H1 (cell line): ENCODE results near the gene HNF1B. TPM values are rescaled to one million over a fixed set of nuclear protein-coding genes. Genes with fewer than 3 reads are reported as not detected.

ENCODE experiments used
- CTCF ChIA-PET: fragments of 300-600 bp; sonication (Branson Sonifier 250); formaldehyde crosslinking; loops from one replicate; lab custom pipeline; 2021; ENCODE audit not compliant: partially characterized antibody; lab: Charles Lee
- POLR2A ChIA-PET: fragments of 300-600 bp; sonication (Branson Sonifier 250); formaldehyde crosslinking; loops from one replicate; lab custom pipeline; 2021; ENCODE audit warnings: inconsistent platforms; ENCODE audit not compliant: partially characterized antibody; lab: Charles Lee
- DNase-seq, 2 experiments: peaks; one replicate each; pipeline versions ENCODE4 v3.0.0 to v3.0.0-alpha.2; 2010 to 2022; ENCODE audit warnings: low spot score in 2 of 2, low read depth in 1 of 2, mixed read lengths in 1 of 2
- FAIRE-seq: peaks from 2 replicates; lab custom pipeline; 2011; peaks lifted over from hg19 to GRCh38; lab: Jason Lieb, UNC
- H2AFZ ChIP-seq: 2 replicates; pipeline ENCODE4 v1.8.1; 2012; ENCODE audit warnings: low read length, inconsistent platforms
- H2AK5ac ChIP-seq: 2 replicates; pipeline ENCODE4 v1.6.1; 2013; ENCODE audit warnings: low read depth, low read length
- H2BK120ac ChIP-seq: replicated peaks from 2 replicates; pipeline ENCODE3; 2013; ENCODE audit warnings: low read depth, low read length, inconsistent platforms
- H2BK12ac ChIP-seq: 2 replicates; pipeline ENCODE4 v1.6.1; 2013; ENCODE audit warnings: low read depth, low read length
- H2BK15ac ChIP-seq: 2 replicates; pipeline ENCODE4 v1.6.1; 2013; ENCODE audit warnings: low read length
- H2BK20ac ChIP-seq: 2 replicates; pipeline ENCODE4 v1.6.1; 2013; ENCODE audit warnings: low read length
- H2BK5ac ChIP-seq: 2 replicates; pipeline ENCODE4 v1.6.1; 2013; ENCODE audit warnings: low read depth, low read length
- H3K14ac ChIP-seq: 2 replicates; pipeline ENCODE4 v1.6.1; 2013; ENCODE audit warnings: inconsistent platforms; ENCODE audit not compliant: insufficient read length
- H3K18ac ChIP-seq: 2 replicates; pipeline ENCODE4 v1.6.1; 2013; ENCODE audit warnings: low read length; ENCODE audit errors: extremely low read depth
- H3K23ac ChIP-seq: 2 replicates; pipeline ENCODE4 v1.6.1; 2013; ENCODE audit warnings: inconsistent platforms; ENCODE audit not compliant: insufficient read length
- H3K23me2 ChIP-seq: 2 replicates; pipeline ENCODE4 v1.6.1; 2013; ENCODE audit warnings: low read depth, low read length
- H3K27ac ChIP-seq: 2 replicates; pipeline ENCODE4 v1.6.1; 2011; ENCODE audit warnings: low read depth, low read length, inconsistent platforms
- H3K27me3 ChIP-seq, 4 experiments: replicated peaks in 1 of 4; 1 replicate in 1 of 4; 2 replicates in 3 of 4; pipeline versions ENCODE4 v1.6.1 to v1.8.1; 2011 to 2013; ENCODE audit warnings: low read length in 3 of 4, mild to moderate bottlenecking in 3 of 4, inconsistent platforms in 2 of 4, mixed read lengths in 2 of 4, moderate library complexity in 1 of 4; ENCODE audit not compliant: control insufficient read depth in 3 of 4, insufficient read depth in 3 of 4; ENCODE audit errors: extremely low read depth in 1 of 4
- H3K36me3 ChIP-seq, 4 experiments: 2 replicates each; pipeline versions ENCODE4 v1.6.1 to v1.8.1; 2011 to 2013; ENCODE audit warnings: mild to moderate bottlenecking in 4 of 4, low read length in 3 of 4, moderate library complexity in 2 of 4, control low read depth in 1 of 4, inconsistent platforms in 1 of 4; ENCODE audit not compliant: insufficient read depth in 4 of 4, control insufficient read depth in 2 of 4
- H3K4ac ChIP-seq: replicated peaks from 2 replicates; pipeline ENCODE3; 2013; ENCODE audit warnings: low read length, low read depth, mixed read lengths, inconsistent platforms; ENCODE audit not compliant: insufficient read length
- H3K4me1 ChIP-seq, 4 experiments: replicated peaks in 1 of 4; 1 replicate in 1 of 4; 2 replicates in 3 of 4; pipeline versions ENCODE4 v1.6.1 to v1.8.1; 2011 to 2013; ENCODE audit warnings: low read length in 3 of 4, inconsistent platforms in 2 of 4, mixed read lengths in 1 of 4; ENCODE audit not compliant: insufficient read depth in 4 of 4, control insufficient read depth in 3 of 4
- H3K4me2 ChIP-seq, 2 experiments: 2 replicates each; pipeline versions ENCODE4 v1.6.1 to v1.8.1; 2011 to 2013; ENCODE audit warnings: low read depth in 2 of 2, low read length in 2 of 2, control low read depth in 1 of 2, inconsistent platforms in 1 of 2, mild to moderate bottlenecking in 1 of 2; ENCODE audit not compliant: insufficient read depth in 1 of 2
- H3K4me3 ChIP-seq, 4 experiments: fragments of 200-600, 300-600 bp in 1 of 4; sonication (generic), shearing (Covaris generic), sonication (Bioruptor Twin) in 1 of 4; 2 replicates each; pipeline versions ENCODE4 v1.5.1 to v1.8.1; 2011 to 2016; ENCODE audit warnings: low read length in 4 of 4, low read depth in 3 of 4, control low read depth in 2 of 4, inconsistent platforms in 2 of 4, mild to moderate bottlenecking in 2 of 4, mixed read lengths in 1 of 4, moderate library complexity in 1 of 4; ENCODE audit not compliant: insufficient read depth in 2 of 4; ENCODE audit errors: extremely low read depth in 1 of 4
- H3K56ac ChIP-seq: replicated peaks from 2 replicates; pipeline ENCODE3; 2013; ENCODE audit warnings: low read depth, mild to moderate bottlenecking, mixed read lengths, low read length, inconsistent platforms; ENCODE audit not compliant: insufficient read length
- H3K79me1 ChIP-seq: 2 replicates; pipeline ENCODE4 v1.6.1; 2013; ENCODE audit warnings: low read depth, low read length, control low read depth
- H3K79me2 ChIP-seq, 2 experiments: 2 replicates each; pipeline versions ENCODE4 v1.6.1 to v1.8.1; 2012 to 2013; ENCODE audit warnings: low read length in 2 of 2, mild to moderate bottlenecking in 2 of 2, inconsistent platforms in 1 of 2; ENCODE audit not compliant: insufficient read depth in 2 of 2, control insufficient read depth in 1 of 2
- H3K9ac ChIP-seq, 4 experiments: replicated peaks in 1 of 4; 1 replicate in 1 of 4; 2 replicates in 3 of 4; pipeline versions ENCODE4 v1.6.1 to v1.8.1; 2011 to 2013; ENCODE audit warnings: low read depth in 3 of 4, low read length in 3 of 4, control low read depth in 2 of 4, mild to moderate bottlenecking in 2 of 4, moderate library complexity in 2 of 4, inconsistent platforms in 1 of 4; ENCODE audit errors: extremely low read depth in 1 of 4
- H3K9me3 ChIP-seq, 2 experiments: 2 replicates each; pipeline versions ENCODE4 v1.6.1 to v1.8.1; 2012 to 2013; ENCODE audit warnings: mild to moderate bottlenecking in 2 of 2, moderate library complexity in 2 of 2, control low read depth in 1 of 2, inconsistent platforms in 1 of 2, low read depth in 1 of 2, low read length in 1 of 2, mixed read lengths in 1 of 2; ENCODE audit not compliant: insufficient read depth in 2 of 2
- H4K20me1 ChIP-seq, 2 experiments: replicated peaks in 1 of 2; 2 replicates each; pipeline versions ENCODE3 to v1.8.1; 2011 to 2013; ENCODE audit warnings: inconsistent platforms in 2 of 2, low read length in 2 of 2, mild to moderate bottlenecking in 1 of 2; ENCODE audit not compliant: insufficient read depth in 2 of 2, control insufficient read depth in 1 of 2
- H4K5ac ChIP-seq: 2 replicates; pipeline ENCODE4 v1.6.1; 2013; ENCODE audit warnings: low read length, low read depth, mixed read lengths, inconsistent platforms; ENCODE audit not compliant: insufficient read length
- H4K8ac ChIP-seq: 2 replicates; pipeline ENCODE4 v1.8.0; 2013; ENCODE audit warnings: mild to moderate bottlenecking, moderate library complexity, low read length, inconsistent platforms; ENCODE audit not compliant: insufficient read depth; ENCODE audit errors: extremely low read depth
- H4K91ac ChIP-seq: replicated peaks from 2 replicates; pipeline ENCODE3; 2013; ENCODE audit warnings: low read length, mixed read lengths, inconsistent platforms; ENCODE audit not compliant: insufficient read length
- CREB1 ChIP-seq: IDR thresholded peaks from 2 replicates; pipeline ENCODE4 v1.6.1; 2012; ENCODE audit warnings: inconsistent platforms
- WGBS, 2 experiments: shearing (Covaris generic) in 1 of 2; methylation state at CpG; one replicate each; pipeline versions ENCODE4 v1.1.6 to v1.1.7; 2013 to 2015; ENCODE audit warnings: low lambda C conversion rate in 2 of 2, mixed read lengths in 2 of 2, inconsistent platforms in 1 of 2, low coverage in 1 of 2, missing lambda C conversion rate in 1 of 2; ENCODE audit not compliant: insufficient replicate concordance in 2 of 2, insufficient coverage in 1 of 2, insufficient read length in 1 of 2; ENCODE audit errors: extremely low coverage in 1 of 2, missing lambda C conversion rate in 1 of 2; 5-methylcytosine and 5-hydroxymethylcytosine counted together
- polyA plus RNA-seq, 7 experiments: library from polyadenylated mRNA; depleted of rRNA in 3 of 7; stranded (reverse) in 5 of 7; unstranded in 2 of 7; fragments of >200 nt in 5 of 7; fragments of 200-250 nt in 2 of 7; gene quantifications; 1 replicate in 5 of 7; 2 replicates in 1 of 7; 4 replicates in 1 of 7; pipeline versions ENCODE4 v1.2.1 to v1.2.3, GENCODE V29; 2011 to 2013; ENCODE audit warnings: missing spikeins in 2 of 7, mixed read lengths in 2 of 7
- total RNA-seq: library from RNA; stranded (reverse); fragmentation: NEBNext Ultra II Directional; extraction: Animal tissue kit (Norgen Biotek cat#: 25700); gene quantifications from 2 replicates; pipeline ENCODE4 v1.2.1, GENCODE V29; 2021
- TF ChIP-seq, protein P1 (sequence below), 3 experiments: IDR thresholded peaks; 1 replicate in 2 of 3; 2 replicates in 1 of 3; pipeline versions ENCODE4 v1.5.1 to v1.6.1; 2011; ENCODE audit warnings: low read length in 3 of 3, mild to moderate bottlenecking in 3 of 3, inconsistent platforms in 2 of 3, low read depth in 1 of 3, moderate library complexity in 1 of 3; ENCODE audit not compliant: insufficient read depth in 1 of 3; ENCODE audit errors: control extremely low read depth in 1 of 3

HNF1B gene
- total and polyA plus RNA-seq, 2 of the 8 experiments (the other 6 are each of a cell fraction or from before 2014, with no cell fraction given): 0.13 to 0.30 TPM

DNA sequence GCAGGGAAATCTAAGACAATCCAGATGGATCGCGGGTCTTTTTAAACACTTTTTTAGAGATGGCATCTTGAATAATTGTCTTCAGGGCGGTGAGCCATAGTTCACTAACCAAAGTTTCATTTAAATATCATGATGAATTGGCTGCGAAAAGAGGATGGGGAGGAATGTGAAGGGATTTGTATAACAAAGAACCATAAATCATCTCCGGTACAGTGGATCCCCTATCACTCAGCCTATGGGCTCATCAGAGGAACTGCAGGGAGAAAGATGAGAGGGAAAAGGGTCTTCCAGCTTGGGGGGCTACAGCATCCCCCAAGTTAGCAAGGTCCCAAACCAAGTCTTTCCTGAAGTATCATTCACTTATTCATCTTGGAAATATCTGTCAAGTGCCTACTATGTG, 84.9 kb downstream of the HNF1B start:
- Histone ChIP-seq H3K56ac (no peak overlapping the region), H4K5ac (no peak overlapping the region), H3K27me3 (no peaks in the 10 kb centered on the region), H2BK15ac (no peak overlapping the region), H3K14ac (no peak overlapping the region), H3K27ac (no peak overlapping the region), H3K79me2 (no peaks in the 10 kb centered on the region), H4K8ac (no peak overlapping the region), H3K4me1 (peaks cover 0 to 6% (median 4%) of the 10 kb centered on the region in 4 experiments; a peak in 3 of 7 replicates), H3K4me2 (no peak overlapping the region), H3K23me2 (no peaks in the 10 kb centered on the region), H2BK120ac (no peak overlapping the region), H3K79me1 (no peaks in the 10 kb centered on the region), H2AK5ac (no peak overlapping the region), H2BK20ac (no peak overlapping the region), H3K18ac (no peak overlapping the region), H2AFZ (no peak overlapping the region), H2BK5ac (no peak overlapping the region), H3K36me3 (no peaks in the 10 kb centered on the region), H3K4ac (no peak overlapping the region), H3K4me3 (no peak overlapping the region), H3K9me3 (no peaks in the 10 kb centered on the region), H4K91ac (no peak overlapping the region), H4K20me1 (no peaks in the 10 kb centered on the region), H3K9ac (no peak overlapping the region), H2BK12ac (no peak overlapping the region), H3K23ac (no peak overlapping the region)
- POLR2A ChIA-PET: no interaction called here
- CTCF ChIA-PET: interaction anchor here (0.9 to 1.8 kb wide), 3 partner anchors 9 to 156 kb away, joined by 3 to 7 read pairs (median 3); no protein-coding TSS in a partner anchor
- DNase-seq (no peak), FAIRE-seq (no peak)
- TF ChIP-seq, protein P1, sequence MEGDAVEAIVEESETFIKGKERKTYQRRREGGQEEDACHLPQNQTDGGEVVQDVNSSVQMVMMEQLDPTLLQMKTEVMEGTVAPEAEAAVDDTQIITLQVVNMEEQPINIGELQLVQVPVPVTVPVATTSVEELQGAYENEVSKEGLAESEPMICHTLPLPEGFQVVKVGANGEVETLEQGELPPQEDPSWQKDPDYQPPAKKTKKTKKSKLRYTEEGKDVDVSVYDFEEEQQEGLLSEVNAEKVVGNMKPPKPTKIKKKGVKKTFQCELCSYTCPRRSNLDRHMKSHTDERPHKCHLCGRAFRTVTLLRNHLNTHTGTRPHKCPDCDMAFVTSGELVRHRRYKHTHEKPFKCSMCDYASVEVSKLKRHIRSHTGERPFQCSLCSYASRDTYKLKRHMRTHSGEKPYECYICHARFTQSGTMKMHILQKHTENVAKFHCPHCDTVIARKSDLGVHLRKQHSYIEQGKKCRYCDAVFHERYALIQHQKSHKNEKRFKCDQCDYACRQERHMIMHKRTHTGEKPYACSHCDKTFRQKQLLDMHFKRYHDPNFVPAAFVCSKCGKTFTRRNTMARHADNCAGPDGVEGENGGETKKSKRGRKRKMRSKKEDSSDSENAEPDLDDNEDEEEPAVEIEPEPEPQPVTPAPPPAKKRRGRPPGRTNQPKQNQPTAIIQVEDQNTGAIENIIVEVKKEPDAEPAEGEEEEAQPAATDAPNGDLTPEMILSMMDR (IDR thresholded peaks at IDR 0.05; ENCODE audit: control extremely low read depth in 1 of 3, insufficient read depth in 1 of 3, low read depth in 1 of 3, low read length in 3 of 3): peak in 1 of 3 experiments; percentile 5; a peak in 1 of 4 replicates
- no peak for TF ChIP-seq CREB1
- 77% methylated on average over 5 of the region's 5 CpGs; no CpG with 5 or more reads in 1 of the 2 experiments for WGBS, 2 experiments
